GM18873 (cell line): ENCODE results near the gene CUL4B.
A peak's percentile ranks its signal among the peaks of the same experiment; 100 is the strongest.
"Not testable (repeated sequence)": the region's sequence is repeated elsewhere in the genome, so short reads cannot be mapped to it uniquely, and the experiment has no call there.

ENCODE experiments used
- ATAC-seq: cut with Tn5 transposase; IDR thresholded peaks from one replicate; pipeline ENCODE4 v1.9.1; 2021; ENCODE audit warnings: mild to moderate bottlenecking, moderate library complexity, moderate number of reproducible peaks; ENCODE audit not compliant: unreplicated experiment, low FRiP score

The CUL4B gene

DNA sequence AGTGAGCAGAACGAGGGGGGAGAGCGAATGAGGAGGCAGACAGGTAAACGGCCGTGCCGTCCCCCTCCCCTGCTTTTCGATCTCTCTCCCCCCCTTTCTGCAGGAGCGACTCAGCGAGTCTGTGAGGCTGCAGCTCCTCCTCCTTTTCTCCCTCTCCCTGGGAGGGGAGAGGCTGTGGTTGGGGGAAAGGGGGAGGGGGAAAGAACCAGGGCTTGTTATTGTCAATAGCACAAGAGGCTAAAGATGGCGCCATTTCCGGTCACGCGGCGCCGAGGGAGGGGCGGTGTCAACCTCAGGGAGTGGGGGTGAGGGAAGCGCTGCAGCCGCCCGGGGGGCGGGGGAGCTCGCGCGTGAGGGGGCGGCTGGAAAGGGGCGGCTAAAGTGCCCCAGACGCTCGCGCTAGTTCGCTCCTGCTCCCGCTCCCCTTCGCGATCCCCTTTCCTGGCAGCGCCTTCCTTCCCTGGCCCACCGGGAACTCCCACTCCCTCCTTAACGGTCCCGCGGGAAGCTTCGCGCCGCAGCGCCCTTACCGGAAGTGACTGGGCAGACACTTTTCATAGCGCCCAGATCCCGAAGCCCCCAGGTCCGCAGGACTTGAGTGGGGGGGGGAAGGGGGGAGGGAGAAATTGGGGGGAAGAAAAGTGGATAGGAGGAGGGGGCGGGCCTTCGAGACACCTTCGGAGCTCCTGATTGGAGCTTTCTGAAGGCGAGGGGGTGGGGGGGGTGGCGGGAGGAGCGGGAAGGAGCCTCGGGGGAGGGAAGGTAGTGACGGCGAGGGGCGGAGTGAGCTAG is at the start of gene CUL4B:
CUL4B (minus strand) TSS at position 121 of the 792 bp plus-strand sequence. CDS start 324 bp downstream, outside the sequence.
- ATAC-seq, result peak; percentile 68

DNA sequence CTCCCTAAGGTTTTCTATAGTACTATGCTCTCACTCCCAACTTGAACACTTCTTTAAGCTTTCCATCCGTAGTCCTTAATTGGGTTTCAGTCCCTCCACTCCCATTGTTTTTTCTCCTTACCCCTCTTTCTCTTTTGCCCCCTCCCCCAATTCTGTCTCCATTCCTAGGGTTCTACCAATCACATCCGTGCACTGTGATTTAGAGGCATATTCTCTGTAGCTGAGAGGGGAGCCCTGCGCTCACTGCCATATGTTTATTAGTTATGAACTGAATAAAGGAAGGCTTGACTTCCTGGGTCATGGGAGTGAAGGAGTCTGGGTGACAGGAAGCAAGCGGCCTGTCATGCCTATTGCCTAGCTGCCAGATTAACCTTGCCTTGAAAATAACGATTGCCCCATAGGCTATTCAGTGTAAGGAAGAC is 43.6 kb upstream of the CUL4B start:
- no peak for ATAC-seq

DNA sequence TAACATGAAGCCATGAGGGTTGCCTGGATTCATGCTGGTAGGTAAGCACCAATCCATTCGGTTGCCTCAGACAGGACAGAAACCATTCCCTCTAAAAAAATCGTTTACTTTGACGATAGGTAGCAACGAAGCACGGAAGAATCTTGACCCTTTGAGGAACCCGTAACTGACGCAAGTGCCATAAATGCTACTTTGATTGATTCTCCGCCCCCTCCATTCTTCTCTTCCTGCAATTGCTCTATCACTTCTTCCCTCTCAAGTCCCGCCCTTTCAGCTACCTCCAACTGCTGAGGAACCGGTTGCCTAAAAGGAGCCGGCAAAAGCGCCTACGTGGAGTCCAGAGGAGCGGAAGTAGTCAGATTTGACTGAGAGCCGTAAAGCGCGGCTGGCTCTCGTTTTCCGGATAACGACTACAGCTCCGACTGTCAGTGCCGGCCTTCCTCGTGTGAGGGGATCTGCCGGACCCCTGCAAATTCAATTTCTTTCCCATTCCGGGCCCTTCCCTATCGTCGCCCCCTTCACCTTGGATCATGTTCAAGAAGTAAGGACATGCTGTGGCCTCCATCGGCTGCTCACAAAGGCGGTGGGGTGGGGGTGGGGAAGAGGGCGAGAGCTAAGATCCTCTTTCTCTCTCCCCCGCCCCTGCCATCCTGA is 43.1 kb upstream of the CUL4B start, which contains the start of gene MCTS1:
MCTS1 (plus strand) TSS at position 395 of the 654 bp plus-strand sequence; CDS start at position 531, 136 bp downstream.
- ATAC-seq, result peak; percentile 87

DNA sequence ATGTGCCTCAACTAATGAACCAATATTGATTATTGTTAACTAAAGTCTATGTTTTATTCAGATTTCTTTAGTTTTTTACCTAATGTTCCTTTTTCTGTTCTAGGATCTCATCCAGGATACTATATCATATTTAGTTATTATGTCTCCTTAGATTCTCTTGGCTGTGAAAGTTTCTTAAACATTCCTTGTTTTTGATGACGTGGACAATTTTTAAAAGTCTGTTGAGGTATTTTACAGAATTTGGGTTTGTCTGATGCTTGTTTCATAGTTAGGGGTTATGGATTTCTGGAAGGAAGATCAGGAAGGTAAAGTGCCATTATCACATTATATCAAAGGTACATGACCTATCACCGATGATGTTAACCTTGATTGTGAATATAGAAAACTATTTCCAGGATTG is 24.9 kb upstream of the CUL4B start:
- ATAC-seq, result no peak

DNA sequence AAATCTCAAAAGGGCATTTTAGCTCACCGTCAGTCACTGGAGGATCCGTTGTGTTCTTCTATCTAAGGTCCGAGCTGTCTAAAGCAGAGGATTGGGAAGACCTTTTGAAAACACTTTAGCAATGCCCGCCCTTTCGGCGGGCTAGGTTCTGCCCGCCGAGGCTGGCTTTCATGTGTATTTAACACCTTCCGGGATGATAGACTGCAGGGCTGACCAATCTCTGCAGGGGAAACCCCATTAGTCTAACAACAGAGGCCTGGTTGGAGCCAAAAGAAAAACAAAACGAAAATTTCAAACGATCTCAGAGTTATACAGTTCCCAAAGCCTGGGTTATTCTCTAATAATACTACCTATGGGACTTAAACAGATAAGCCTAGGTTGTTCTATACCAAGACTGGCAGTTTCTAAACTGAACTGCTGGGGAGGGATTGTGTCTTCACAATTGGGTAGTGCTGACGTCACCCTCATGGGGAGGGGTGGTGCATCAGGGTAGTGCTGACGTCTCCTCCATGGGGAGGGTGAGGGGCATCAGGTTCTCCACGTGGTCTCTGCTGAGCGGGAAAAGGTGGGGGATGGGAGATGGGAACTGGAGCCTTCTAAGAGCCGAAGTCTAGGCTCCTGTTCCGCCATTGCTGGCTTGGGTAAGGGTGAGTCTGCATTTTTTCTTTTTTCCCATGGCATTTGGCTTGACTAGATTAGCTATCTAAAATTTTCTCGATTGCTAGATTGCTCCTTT is 14.8 kb upstream of the CUL4B start:
- no peak for ATAC-seq

DNA sequence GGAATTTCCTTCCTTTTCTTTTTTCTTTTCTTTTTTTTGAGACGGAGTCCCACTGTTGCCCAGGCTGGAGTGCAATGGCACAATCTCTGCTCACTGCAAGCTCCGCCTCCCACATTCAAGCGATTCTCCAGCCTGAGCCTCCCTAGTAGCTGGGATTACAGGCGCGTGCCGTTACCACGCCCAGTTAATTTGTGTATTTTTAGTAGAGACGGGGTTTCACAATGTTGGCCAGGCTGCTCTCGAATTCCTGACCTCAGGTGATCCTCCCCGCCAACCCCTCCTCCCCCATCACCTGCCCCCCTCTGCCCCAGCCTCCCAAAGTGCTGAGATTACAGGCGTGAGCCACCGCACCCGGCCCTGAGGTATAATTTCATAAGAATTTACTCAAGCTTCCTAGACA is 13.0 kb upstream of the CUL4B start:
- not testable (repeated sequence) for ATAC-seq

DNA sequence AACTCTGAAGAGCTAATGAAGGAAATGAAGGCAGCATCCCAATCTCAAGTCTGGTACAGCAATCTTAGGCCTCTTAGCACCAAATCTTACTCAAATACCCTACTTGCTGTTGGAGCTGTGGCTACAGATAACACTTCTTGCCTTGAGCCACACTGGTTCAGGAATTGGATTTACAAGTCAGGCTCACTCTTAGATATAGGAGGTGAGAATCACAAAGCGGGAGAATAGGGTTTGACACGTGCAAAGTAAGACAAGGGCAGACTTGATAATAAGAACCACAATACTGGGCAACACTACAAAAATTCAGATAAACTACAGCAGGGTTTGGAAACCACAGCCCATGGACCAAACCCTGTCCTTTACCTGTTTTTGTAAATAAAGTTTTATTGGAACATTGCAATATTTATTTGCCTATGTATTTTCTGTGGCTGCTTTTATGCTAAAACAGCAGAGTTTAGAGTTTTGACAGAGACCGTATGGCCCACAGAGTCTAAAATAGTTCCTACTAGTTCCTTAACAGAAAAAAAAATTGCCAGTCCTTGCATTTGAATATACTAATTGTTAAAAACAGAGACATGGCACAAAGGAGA is 9.3 kb upstream of the CUL4B start:
- no peak for ATAC-seq

DNA sequence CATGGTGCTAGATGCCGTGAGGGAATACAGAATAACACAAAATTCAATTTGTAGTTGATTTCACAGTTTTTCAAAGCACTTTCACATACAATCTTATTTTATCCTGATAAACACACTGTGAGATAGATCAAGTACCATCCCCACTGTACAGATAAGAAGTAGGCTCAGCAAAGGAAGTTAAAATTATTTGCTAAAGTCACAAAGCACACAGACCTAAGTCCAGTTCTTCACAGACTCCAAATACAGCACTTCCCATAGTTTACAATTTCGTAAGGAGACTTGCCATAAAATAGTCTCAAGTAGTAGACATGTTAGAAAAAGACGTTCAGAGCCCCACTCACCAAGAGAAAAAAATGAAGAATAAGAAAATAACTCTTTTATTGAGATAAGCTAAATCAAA is 7.8 kb upstream of the CUL4B start:
- ATAC-seq, result no peak

DNA sequence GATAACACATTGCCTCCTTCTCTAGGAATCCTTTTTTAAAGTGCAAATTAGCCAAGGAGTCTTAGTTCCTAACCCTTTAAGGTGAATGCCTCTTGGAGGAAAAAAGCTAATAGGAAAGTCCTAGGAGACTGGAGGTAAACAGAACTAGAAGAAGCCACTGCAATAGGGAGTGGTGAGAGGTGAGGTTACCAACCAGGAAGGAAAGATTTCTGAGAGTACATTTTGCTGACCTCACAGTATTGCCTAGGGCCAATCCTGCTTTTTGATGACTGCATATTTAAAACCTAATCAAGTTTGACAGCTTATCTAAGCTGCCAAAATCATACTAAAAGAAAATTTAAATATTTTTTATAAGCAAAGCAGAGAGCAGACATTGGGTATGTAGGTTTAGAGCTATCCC is 7.3 kb upstream of the CUL4B start:
- no peak for ATAC-seq

DNA sequence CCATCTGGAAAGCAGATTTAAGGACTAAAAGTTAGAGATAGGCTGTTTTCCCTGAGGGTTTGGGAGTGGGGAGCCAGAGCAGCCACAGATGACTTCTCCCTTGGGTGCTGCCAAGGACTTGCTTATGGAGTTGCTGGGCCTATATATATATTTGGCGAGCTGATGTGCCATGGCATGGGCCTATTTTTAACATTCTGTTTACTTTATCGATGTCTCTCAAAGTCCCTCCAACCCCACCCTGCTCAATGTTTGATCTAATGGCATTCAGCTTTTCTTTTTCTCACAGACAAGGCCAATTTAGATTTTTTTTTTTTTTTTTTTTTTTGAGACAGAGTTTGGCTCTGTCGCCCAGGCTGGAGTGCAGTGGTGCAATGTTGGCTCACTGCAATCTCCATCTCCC is 6.1 kb upstream of the CUL4B start:
- ATAC-seq, result no peak

DNA sequence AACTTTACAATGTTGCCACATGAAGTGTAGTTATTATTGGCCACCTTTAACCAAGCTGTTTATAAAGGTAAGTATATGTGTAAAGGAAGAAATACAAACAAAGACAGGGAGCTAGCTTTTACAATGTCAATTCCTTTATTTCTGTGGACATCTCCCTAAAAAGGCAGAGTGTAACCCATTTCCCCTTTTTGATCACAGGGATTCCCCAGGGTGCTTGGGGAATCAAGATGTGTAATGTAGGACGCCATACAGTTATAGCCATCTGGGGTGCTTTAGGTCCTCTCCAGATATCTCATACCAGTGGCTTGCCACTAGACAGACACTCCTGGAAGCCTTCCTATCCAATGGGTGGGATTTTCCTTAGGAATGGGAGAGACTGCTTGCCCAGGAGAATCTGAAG is 4.2 kb upstream of the CUL4B start:
- ATAC-seq, result no peak

DNA sequence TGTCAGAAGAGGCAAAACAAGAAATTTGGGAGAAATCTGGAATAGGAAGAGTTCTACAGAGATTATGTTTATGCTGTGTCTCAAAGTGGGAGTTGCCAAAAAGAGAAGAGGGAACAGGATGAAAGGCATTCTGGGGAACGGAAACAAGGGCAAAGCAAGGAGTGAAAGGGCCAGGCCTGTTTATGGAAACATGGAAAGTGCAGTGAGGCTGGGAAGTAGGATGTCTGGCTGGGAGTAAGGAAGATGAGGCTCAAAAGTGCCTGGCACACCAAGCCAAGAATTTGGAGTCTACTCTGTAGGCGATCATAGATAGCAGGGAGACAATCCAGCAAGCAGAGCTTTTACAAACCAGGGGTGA is 1.8 kb upstream of the CUL4B start:
- ATAC-seq, result no peak

DNA sequence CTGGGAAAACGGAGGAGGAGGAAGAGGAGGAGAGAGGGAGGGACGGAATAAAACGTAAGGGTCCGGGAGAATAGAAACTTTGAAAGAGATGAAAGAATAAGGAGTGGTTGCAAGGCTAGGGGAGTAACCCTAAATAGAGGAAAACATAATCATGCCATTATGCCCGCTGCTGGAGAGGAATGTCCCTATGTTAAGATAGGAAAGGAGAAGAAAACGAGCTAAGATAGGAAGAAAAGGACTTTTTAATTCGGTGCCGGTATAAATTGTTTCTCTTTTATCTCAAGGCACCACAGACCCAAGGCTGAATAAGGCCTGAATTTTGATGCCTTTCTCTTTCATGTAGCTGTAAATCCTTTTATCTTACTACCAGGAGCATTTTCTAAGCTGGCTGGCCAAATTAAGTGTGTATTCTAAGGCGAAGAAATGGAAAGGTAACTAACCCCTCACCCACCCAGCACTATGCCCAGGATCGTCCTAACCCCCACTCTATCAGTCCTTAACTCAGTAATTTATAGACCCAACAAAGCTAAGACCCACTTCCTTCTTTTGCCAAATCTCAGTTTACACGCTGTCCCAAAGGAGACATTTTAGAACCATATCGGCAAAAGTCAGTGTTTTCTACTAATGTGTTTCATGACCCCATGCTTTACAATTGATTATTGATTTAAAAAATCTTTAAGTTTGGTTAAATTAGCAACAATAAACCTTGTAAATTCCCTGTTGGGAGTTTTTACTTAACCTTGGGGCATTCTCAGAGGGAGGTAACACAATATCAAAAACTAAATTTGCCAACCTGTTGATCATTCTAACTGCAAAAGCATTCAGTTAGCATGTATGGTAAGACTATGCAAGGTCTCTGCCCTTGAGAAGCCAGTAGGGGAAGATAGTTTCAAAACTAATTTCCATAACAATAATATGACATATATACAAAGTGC is 1.1 kb upstream of the CUL4B start:
- ATAC-seq, result peak; percentile 3

DNA sequence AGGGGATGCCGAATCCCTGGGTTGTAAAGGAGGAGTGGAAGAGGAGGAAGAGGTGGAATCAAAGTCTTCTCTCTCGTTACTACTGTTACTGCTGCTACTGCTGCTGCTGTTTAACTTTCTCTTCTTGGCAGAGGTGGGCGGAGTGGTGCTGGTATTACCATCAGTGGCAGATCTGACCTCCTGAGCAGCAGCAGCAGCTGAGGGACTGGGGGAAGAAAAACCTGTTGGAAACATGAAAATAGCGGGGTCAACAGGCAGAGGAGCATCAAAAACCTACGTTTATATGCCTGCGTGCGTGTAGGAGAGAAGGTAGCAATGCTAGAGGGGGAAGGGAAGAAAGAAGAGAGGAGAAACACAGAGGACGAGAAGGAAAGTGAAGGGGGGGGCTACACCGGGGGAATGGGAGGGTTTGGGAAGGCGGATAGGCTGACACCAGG is 339 bp downstream of the CUL4B start:
- ATAC-seq, result no peak

DNA sequence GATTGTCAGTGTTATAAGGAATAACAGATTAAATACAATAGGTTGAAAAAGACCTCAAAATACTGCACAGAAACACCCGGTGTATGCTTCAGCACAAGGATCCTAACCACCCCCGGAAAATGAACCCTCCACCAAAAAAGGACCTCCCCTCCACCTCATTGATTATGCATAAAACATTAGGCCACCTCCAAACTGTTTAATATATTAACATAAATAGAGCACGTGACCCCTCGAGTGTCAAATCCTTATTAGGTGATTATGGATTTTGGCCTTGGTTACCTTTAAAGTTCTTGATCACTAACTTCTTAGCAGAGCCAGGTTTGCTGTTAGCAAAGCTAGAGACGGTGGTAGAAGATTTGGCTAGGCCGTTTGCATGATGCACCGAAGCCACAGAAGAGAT is 958 bp downstream of the CUL4B start:
- no peak for ATAC-seq

DNA sequence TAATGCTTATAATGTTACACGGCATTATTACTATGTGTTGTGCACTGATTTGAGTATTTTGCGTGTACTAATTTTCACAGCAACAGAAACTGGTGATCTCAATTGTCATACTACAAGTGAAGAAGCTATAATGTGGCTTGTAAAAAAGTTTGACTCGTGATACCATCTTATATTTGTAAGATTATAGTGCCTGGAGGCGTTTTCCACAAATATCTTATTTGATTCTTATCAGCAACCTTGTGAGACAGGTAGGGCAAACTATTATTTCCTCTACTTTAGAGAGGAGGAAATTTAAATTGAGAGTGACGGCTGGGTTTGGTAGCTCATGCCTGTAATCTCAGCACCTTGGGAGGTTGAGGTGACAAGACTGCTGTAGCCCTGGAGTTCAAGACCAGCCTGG is 4.5 kb downstream of the CUL4B start:
- ATAC-seq, result no peak

DNA sequence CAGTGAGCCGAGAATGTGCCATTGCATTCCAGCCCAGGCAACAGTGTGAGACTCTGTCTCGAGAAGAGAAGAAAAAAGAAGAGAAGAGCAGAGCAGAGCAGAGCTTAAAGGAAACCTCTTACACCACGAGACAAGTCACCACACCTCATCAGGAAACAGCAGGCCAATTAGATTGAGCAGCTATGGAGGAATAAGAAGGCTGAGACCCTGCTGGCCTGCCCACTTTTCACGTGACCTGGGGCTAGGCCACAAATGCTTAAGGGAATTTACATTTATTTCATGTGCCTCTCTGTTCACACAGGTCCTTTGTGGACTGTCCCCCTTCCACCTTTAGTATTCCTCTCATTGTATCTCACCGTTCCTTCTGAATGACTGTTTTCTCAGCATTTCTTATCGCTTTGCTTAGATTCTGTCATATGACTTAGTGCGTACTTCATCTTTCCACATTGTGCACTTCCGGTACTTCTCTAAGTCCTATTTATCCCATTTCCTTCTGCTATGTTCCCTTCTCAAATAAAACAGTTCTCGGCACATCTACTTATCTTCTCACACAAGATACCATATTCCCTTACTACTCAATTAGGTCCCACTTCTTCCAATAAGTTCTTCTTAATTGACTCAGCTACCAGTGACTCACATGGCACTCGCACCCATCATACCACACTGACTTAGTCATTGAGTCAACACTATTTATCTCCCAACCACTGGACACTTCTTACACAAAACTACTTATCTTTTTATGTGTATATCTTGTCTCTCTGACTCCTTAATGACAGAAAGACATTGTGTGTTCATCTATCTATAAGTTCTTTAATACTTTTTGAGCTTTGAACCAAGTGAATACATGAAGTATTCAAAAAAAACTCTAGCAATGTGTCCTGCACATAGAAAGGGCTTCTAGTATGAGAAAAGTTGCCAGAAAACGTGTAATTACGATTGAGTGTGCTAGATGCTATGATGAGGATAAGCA is 11.0 kb downstream of the CUL4B start:
- ATAC-seq, result no peak

DNA sequence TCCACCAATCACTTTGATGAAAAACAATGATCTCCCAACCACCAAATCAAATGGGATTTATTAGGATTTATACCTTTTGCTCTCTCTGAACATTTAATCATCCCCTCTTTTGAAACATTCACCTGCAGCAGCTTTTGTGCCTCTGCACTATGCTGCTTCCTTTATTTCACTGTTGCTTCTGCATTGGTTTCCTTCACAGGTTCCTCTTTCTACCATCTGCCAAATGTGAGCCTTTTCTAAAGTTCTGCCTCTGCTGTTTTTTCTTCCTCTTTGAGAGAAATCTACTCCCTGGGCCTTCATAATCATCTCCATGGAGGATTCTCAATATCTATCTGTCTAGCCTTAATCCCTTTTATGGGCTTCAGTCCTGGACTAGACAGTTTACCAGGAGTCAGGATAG is 24.7 kb downstream of the CUL4B start:
- no peak for ATAC-seq
